Caco-2 (cell line): ENCODE data around the gene KANK3. TPM values are rescaled to one million over a fixed set of nuclear protein-coding genes. Genes with fewer than 3 reads are reported as not detected.

Experiments
- BruUV-seq: library from RNA; stranded (reverse); fragments of 400-500 nt; replicated peaks from 2 replicates; lab custom pipeline; 2021; lab: Mats Ljungman, UMichigan
- CTCF ChIA-PET: fragments of 300-600 bp; sonication (Branson Sonifier 250); formaldehyde crosslinking; loops from one replicate; lab custom pipeline; 2022; ENCODE audit warnings: antibody characterized with exemption; lab: Charles Lee
- POLR2A ChIA-PET: fragments of 300-600 bp; sonication (Branson Sonifier 250); formaldehyde crosslinking; loops from one replicate; lab custom pipeline; 2022; ENCODE audit warnings: antibody characterized with exemption; lab: Charles Lee
- DNase-seq, 2 experiments: peaks; one replicate each; pipeline versions ENCODE4 v3.0.0 to v3.0.0-alpha.2; 2020 to 2022
- H3K27me3 ChIP-seq: replicated peaks from 2 replicates; pipeline ENCODE4 v1.6.0; 2011; ENCODE audit warnings: low read length; ENCODE audit not compliant: control insufficient read depth, insufficient read depth
- H3K36me3 ChIP-seq: 2 replicates; pipeline ENCODE4 v1.5.1; 2011; ENCODE audit warnings: low read length; ENCODE audit not compliant: control insufficient read depth, insufficient read depth
- H3K4me1 ChIP-seq: fragments of 250-450 bp; sonication (Bioruptor Pico); 2 replicates; pipeline ENCODE4 v1.5.1; 2020; ENCODE audit warnings: mild to moderate bottlenecking
- H3K4me3 ChIP-seq: 2 replicates; pipeline ENCODE4 v1.5.1; 2011; ENCODE audit warnings: low read depth, mild to moderate bottlenecking, control low read depth, low read length
- H3K9me3 ChIP-seq: fragments of 250-450 bp; sonication (Bioruptor Pico); 2 replicates; pipeline ENCODE4 v1.5.1; 2020; ENCODE audit warnings: mild to moderate bottlenecking, moderate library complexity
- H3K27ac Mint-ChIP-seq: one replicate; pipeline ENCODE4 v1.8.0; 2022; ENCODE audit warnings: mixed read lengths; ENCODE audit not compliant: unreplicated experiment
- H3K27me3 Mint-ChIP-seq: one replicate; pipeline ENCODE4 v1.8.0; 2022; ENCODE audit warnings: mixed read lengths; ENCODE audit not compliant: insufficient read depth, unreplicated experiment
- H3K36me3 Mint-ChIP-seq: one replicate; pipeline ENCODE4 v1.8.0; 2022; ENCODE audit warnings: mild to moderate bottlenecking, mixed read lengths; ENCODE audit not compliant: insufficient read depth, unreplicated experiment
- H3K4me1 Mint-ChIP-seq: one replicate; pipeline ENCODE4 v1.8.0; 2022; ENCODE audit warnings: low read depth, mixed read lengths; ENCODE audit not compliant: unreplicated experiment
- H3K4me3 Mint-ChIP-seq: one replicate; pipeline ENCODE4 v1.8.0; 2022; ENCODE audit warnings: mild to moderate bottlenecking, moderate library complexity, mixed read lengths; ENCODE audit not compliant: unreplicated experiment
- H3K9me3 Mint-ChIP-seq: one replicate; pipeline ENCODE4 v1.8.0; 2022; ENCODE audit warnings: mixed read lengths; ENCODE audit not compliant: unreplicated experiment
- CTCF ChIP-seq, 2 experiments: fragments of 200-600 bp in 1 of 2; IDR thresholded peaks; 1 replicate in 1 of 2; 2 replicates in 1 of 2; pipeline versions ENCODE4 v1.5.1 to v1.8.0; 2011 to 2022; ENCODE audit warnings: antibody characterized with exemption in 1 of 2, control low read depth in 1 of 2, inconsistent platforms in 1 of 2, low read depth in 1 of 2, low read length in 1 of 2, mild to moderate bottlenecking in 1 of 2, moderate library complexity in 1 of 2; ENCODE audit not compliant: insufficient read depth in 1 of 2, severe bottlenecking in 1 of 2, unreplicated experiment in 1 of 2
- intact Hi-C: fragments of 100-400 bp; cut with micrococcal nuclease; formaldehyde crosslinking; loops from one replicate; pipeline ENCODE4 v1.10.0; 2022; ENCODE audit not compliant: unreplicated experiment
- total RNA-seq: library from RNA; stranded (reverse); gene quantifications from 2 replicates; pipeline ENCODE4 v1.2.3, GENCODE V29; 2022

Gene KANK3
- total RNA-seq, 1 experiment from 2014 or later = 1.1 TPM

GRCh38 chr19:8373867-8374813, 31.1 kb upstream of the KANK3 start:
- ChIA-PET CTCF (interaction anchor here (0.5 kb wide), 1 partner anchor 16 kb away, joined by 3 read pairs; the partner anchor contains the start of gene RAB11B), POLR2A (no interaction called here)
- Histone ChIP-seq H3K27me3 (no peaks in the 10 kb centered on the region), H3K36me3 (no peaks in the 10 kb centered on the region), H3K4me1 (peaks cover 9% of the 10 kb centered on the region), H3K9me3 (no peaks in the 10 kb centered on the region), H3K4me3 (no peak overlapping the region)
- Mint-ChIP-seq H3K4me3 (no peak overlapping the region), H3K27ac (peak overlapping the region; percentile 64), H3K27me3 (no peaks in the 10 kb centered on the region), H3K4me1 (no peaks in the 10 kb centered on the region), H3K9me3 (no peaks in the 10 kb centered on the region), H3K36me3 (peaks cover 14% of the 10 kb centered on the region)
- BruUV-seq = no TSS peak
- DNase-seq = peak; percentile 55 to 63
- no peak for TF ChIP-seq CTCF (IDR thresholded peaks at IDR 0.05; ENCODE audit: insufficient read depth in 1 of 2, low read depth in 1 of 2, low read length in 1 of 2, severe bottlenecking in 1 of 2, unreplicated experiment in 1 of 2)
- intact Hi-C loops = no loop called here

GRCh38 chr19:8371011-8371804, 28.1 kb upstream of the KANK3 start:
- Histone ChIP-seq H3K36me3 (no peaks in the 10 kb centered on the region), H3K27me3 (no peaks in the 10 kb centered on the region), H3K4me3 (no peak overlapping the region), H3K9me3 (no peaks in the 10 kb centered on the region), H3K4me1 (peaks cover 9% of the 10 kb centered on the region)
- Mint-ChIP-seq H3K9me3 (no peaks in the 10 kb centered on the region), H3K27me3 (no peaks in the 10 kb centered on the region), H3K27ac (no peak overlapping the region), H3K4me3 (no peak overlapping the region), H3K4me1 (no peaks in the 10 kb centered on the region), H3K36me3 (peaks cover 14% of the 10 kb centered on the region)
- intact Hi-C loops = no loop called here
- ChIA-PET CTCF (interaction anchor here (1.6 kb wide), 1 partner anchor 23 kb away, joined by 3 read pairs; no protein-coding TSS in a partner anchor), POLR2A (no interaction called here)
- no peak for DNase-seq
- BruUV-seq = no TSS peak
- TF ChIP-seq CTCF (IDR thresholded peaks at IDR 0.05; ENCODE audit: insufficient read depth in 1 of 2, low read depth in 1 of 2, low read length in 1 of 2, severe bottlenecking in 1 of 2, unreplicated experiment in 1 of 2) = no peak
